HG03432 (cell line): ENCODE data around the gene USP4.
A peak's percentile ranks its signal among the peaks of the same experiment; 100 is the strongest.
"Not testable (repeated sequence)": the region's sequence is repeated elsewhere in the genome, so short reads cannot be mapped to it uniquely, and the experiment has no call there.

Experiments used
- ATAC-seq: cut with Tn5 transposase; IDR thresholded peaks from one replicate; pipeline ENCODE4 v1.9.1; 2021; ENCODE audit warnings: mild to moderate bottlenecking, moderate library complexity; ENCODE audit not compliant: unreplicated experiment

Gene USP4

GRCh38 chr3:49339941-49340800 is at the start of gene USP4:
Gene USP4 (minus strand): TSS chr3:49340053. CDS start chr3:49340024, 29 bp downstream.
- peak; percentile 83 for ATAC-seq

GRCh38 chr3:49389297-49389696 is 49.4 kb upstream of the USP4 start:
- ATAC-seq, result no peak

DNA sequence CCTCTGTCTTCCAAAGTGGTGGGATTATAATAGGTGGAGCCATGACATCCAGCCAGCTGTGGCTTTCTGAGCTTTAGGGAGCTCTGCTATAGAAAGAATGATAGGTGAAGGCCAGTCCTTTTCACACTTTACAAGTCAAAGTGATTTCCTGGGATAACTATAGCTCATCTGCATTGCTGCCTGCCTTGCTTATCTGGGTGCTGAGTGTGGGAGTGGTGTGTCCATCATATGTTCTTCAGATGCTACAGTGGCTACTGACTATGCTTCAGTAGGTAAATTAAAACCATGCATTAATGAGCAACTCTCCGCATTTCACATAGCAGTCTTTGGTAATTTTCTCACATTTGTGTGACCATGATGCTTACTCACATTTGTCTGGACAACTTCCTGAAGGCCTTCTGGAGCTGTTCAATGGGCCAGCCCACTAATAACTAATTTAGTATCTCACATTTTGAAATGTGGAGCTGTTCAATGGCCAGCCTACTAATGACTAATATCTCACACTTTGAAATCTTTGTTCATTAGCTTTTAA is 48.5 kb upstream of the USP4 start:
- ATAC-seq, result no peak

DNA sequence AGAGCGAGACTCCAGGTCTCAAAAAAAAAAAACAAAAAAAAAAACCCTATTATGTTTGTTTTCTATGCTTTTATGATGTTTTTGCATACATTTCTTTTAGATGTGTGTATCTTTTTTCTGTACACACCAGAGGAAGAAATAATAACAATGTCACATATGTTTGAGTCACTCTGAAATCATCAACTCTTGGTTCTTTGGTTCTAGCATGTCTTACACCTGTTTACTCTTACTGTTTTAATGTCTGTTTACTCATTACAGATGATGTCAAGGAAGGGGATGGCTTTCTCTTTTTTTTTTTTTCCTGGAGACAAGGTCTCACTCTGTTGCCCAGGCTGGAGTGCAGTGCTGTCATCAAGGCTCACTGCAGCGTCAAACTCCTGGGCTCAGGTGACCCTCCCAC is 47.9 kb upstream of the USP4 start:
- ATAC-seq, result no peak

GRCh38 chr3:49386056-49386756 is 46.4 kb upstream of the USP4 start:
- ATAC-seq, result no peak

GRCh38 chr3:49385617-49386016 is 45.8 kb upstream of the USP4 start:
- no peak for ATAC-seq

DNA sequence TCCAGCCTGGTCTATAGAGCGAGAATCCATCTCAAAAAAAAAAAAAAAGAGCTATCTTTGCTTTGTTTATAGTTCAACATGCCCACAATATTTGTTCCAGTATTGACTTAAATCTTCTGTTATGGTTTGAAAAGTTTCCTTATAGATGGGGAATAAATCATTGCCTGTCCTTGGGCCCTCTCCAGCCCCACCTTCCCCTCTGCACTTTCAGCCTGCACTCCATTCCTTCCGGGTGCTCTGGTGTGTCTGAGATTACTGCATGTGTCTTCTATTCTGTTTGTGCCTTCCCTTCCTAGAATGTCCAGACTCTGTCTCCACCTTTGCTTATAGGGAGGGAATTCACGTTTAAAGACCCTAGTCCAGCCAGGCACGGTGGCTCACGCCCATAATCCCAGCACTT is 43.5 kb upstream of the USP4 start:
- no peak for ATAC-seq

- no peak for ATAC-seq
Measured at GRCh38 chr3:49378249-49378895, 38.5 kb upstream of the USP4 start.

DNA sequence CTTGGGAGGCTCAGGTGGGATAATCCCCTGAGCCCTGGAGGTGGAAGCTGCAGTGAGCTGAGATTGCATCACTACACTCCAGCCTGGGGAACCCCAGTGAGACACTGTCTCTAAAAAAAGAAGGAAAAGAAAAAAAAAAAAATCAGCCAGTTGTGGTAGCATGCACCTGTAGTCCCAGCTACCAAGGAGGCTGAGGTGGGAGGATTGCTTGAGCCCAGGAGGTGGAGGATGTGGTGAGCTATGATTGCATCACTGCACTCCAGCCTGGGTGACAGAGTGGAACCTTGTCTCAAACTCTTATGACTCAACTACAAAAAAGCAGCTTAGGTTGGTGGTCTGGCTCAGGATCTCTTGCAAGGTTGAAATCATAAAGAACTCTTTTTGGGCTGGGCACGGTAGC is 37.6 kb upstream of the USP4 start:
- no peak for ATAC-seq

- no peak for ATAC-seq
Measured at GRCh38 chr3:49371946-49372345, 32.1 kb upstream of the USP4 start.

DNA sequence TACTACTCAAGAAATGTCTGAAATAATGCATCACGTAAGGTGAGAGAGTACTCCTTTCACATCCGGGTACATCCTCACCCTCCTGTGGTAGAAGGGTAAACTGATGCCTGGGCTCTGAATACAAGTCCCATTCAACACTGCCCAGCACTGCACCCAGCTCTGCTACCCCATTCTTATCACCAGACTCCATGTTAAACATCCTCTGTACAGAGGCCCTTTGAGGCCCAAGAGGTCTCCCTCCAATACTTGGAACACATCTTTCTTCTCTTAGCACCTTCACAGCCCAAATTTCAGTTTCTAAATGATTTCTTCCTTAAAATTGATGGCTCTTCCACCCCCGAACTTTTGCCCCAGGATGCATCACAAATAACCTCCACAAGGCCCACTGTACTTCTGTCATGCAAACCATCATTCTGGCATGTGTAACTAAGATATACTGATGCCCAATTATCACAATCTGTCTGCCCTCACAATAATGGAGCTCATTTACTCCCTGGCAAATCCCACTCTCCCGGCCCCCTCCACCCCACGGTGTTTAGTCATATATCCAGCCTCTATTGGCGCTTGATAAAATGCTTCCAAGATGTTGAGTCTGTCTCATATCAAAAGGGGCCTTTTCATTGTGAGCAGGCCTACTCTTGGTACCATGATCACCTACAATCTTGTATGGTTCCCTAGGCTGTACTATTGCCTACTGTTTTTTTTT is 30.9 kb upstream of the USP4 start:
- ATAC-seq, result no peak

DNA sequence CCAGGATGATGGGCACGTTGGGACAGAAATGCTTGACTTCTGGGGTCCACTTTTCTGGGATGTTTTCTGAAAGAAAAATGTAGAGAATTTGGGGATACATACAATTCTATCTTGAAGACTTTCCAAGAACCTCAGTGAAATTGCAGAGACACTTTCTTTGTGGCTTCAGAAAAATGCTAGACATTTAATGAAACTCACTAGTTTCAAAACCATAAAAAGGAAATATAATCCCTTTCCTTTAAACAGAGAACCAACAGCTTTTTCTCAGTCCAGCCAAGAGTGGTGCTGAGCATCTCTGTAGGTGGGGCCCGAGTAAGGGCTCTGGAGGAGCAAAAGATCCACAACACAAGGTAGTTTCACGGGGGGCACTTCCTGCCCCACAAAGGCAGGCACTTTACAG is 22.7 kb upstream of the USP4 start:
- ATAC-seq, result no peak

- no peak for ATAC-seq
Measured at GRCh38 chr3:49359623-49360022, 19.8 kb upstream of the USP4 start.

- no peak for ATAC-seq
Measured at GRCh38 chr3:49358884-49359225, 19.0 kb upstream of the USP4 start.

GRCh38 chr3:49358217-49358883 is 18.5 kb upstream of the USP4 start, which contains the start of gene GPX1:
Gene GPX1 (minus strand): TSS chr3:49358353. CDS start chr3:49358278, 75 bp downstream.
- peak; percentile 89 for ATAC-seq

DNA sequence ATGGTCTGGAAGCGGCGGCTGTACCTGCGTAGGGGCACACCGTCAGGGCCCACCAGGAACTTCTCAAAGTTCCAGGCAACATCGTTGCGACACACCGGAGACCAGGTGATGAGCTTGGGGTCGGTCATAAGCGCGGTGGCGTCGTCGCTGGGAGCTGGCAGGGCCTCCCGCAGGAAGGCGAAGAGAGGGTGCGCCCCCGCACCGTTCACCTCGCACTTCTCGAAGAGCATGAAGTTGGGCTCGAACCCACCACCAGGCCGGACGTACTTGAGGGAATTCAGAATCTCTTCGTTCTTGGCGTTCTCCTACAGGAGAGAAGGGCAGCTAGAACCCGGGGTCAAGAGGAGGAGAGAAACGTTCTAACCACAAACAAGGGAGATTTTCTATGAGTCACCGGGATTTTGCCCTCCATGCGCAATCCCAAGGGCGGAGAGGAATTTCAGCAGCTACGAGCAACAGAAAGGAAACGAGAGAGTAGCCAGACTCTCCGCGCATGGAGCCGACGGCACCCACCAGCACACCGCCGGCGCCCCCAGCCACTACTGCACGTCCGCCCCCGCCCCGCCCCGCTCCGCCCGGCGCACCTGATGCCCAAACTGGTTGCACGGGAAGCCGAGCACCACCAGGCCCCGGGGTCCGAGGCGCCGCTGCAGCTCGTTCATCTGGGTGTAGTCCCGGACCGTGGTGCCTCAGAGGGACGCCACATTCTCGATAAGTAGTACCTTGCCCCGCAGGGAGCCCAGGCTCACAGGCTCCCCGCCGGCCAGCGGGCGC is 17.8 kb upstream of the USP4 start:
- ATAC-seq, result peak; percentile 20

DNA sequence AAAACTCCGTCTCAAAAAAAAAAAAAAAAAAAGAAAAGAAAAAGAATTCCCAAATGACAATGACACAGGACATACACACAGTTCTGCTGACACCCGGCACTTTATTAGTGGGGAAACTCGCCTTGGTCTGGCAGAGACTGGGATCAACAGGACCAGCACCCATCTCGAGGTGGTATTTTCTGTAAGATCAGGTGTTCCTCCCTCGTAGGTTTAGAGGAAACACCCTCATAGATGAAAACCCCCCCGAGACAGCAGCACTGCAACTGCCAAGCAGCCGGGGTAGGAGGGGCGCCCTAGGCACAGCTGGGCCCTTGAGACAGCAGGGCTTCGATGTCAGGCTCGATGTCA is 17.2 kb upstream of the USP4 start:
- ATAC-seq, result not testable (repeated sequence)

DNA sequence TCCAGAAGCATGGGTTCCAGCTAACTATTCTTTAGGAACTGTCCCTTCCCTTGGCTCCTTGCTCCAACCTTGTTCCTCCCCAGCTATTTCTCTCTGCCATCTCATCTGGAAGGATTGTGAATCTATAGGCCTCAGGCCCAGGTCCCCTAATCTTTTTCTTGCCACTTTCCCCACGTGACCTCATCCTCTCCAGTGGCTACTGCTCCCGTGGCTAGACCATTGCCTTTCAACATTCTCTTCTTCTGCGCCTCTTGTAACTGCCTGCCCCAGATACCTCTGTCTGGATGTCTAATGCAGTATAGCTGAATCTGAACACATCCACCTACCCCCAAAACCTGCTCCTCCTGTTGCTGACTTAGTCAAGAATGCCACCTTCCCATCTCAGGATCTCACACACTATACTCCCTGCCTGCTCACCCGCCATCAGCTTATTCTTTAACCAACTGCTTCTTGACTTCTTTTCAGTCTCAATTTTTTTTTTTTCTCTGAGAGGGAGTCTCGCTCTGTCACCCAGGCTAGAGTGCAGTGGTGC is 13.1 kb upstream of the USP4 start:
- no peak for ATAC-seq

DNA sequence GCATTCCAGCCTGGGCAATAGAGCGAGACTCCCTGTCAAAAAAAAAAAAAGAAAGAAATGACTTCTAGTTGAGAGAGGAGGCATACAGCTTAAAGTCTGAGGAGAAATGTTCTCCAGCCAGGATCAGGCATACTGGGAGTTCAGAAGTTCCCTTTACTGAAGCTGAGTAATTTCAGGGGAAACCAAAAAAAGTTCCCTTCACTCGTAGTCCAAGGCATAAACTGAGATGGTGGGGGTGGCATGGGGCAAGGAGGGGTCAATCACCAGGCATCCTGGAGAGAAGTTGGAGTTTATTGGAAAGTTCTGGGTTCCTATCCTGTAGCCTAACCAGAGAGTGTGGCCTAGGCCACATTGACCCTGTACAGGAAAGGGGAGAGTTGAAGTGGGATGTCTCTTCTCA is 12.4 kb upstream of the USP4 start:
- no peak for ATAC-seq
